ENCODE data around the gene ALG14. TPM values are rescaled to one million over a fixed set of nuclear protein-coding genes. Genes with fewer than 3 reads are reported as not detected.

ALG14 gene
- total RNA-seq, 3 donors from 2014 or later: 5.9 to 16.8 (median 11.4) TPM

DNA sequence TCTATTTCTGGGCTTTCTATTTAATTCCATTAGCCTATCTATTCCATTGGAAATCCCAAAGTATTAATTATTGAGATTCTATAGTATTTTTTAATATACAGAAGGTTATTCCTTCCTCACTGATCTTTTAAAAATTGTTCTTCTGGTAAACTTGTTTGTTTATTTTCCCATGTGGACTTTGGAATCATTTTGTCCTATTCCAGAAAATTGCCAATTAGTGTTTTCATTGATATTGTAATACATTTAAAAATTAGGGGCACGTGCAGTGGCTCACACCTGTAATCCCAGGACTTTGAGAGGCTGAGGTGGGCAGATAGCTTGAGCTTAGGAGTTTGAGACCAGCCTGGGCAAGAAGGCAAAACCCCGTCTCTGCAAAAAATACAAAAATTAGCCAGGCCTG lies 36.0 kb upstream of the ALG14 start:
- ATAC-seq (no peak), DNase-seq (no peak)
- TF ChIP-seq, protein P1, sequence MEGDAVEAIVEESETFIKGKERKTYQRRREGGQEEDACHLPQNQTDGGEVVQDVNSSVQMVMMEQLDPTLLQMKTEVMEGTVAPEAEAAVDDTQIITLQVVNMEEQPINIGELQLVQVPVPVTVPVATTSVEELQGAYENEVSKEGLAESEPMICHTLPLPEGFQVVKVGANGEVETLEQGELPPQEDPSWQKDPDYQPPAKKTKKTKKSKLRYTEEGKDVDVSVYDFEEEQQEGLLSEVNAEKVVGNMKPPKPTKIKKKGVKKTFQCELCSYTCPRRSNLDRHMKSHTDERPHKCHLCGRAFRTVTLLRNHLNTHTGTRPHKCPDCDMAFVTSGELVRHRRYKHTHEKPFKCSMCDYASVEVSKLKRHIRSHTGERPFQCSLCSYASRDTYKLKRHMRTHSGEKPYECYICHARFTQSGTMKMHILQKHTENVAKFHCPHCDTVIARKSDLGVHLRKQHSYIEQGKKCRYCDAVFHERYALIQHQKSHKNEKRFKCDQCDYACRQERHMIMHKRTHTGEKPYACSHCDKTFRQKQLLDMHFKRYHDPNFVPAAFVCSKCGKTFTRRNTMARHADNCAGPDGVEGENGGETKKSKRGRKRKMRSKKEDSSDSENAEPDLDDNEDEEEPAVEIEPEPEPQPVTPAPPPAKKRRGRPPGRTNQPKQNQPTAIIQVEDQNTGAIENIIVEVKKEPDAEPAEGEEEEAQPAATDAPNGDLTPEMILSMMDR (IDR thresholded peaks at IDR 0.05): no peak
- Histone ChIP-seq H3K36me3 (ENCODE audit: low read depth) (no peaks in the 10 kb centered on the region), H3K4me3 (no peak overlapping the region), H3K4me1 (ENCODE audit: low read depth) (no peaks in the 10 kb centered on the region), H3K9me3 (no peaks in the 10 kb centered on the region)
- intact Hi-C loops (cut with DNase I, micrococcal nuclease): no loop called here

DNA sequence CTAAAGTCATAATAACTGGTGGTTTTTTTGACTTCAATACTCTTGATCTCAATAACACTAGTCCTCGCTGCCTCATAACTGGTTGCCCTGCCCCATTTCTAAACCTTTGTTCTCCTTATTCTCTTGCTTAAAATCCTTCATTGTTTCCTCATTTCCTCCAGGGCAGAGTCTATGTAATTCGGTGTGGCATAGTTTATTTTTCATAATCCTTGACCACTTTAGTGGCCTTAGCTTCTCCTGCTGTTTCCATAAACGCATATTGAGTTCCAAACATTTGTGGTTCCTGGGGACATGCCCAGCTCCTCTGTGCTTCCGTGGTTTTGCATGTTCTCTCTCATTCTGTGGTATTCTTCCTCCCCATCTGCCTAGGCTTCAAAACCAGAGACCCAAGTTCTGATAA lies 25.4 kb upstream of the ALG14 start:
- peak; percentile 63 for ATAC-seq
- TF ChIP-seq, protein P1 (IDR thresholded peaks at IDR 0.05): no peak
- Histone ChIP-seq H3K36me3 (ENCODE audit: low read depth) (no peaks in the 10 kb centered on the region), H3K4me3 (no peak overlapping the region), H3K4me1 (ENCODE audit: low read depth) (peaks cover 7% of the 10 kb centered on the region), H3K9me3 (no peaks in the 10 kb centered on the region)
- DNase-seq: no peak
- intact Hi-C loops (cut with DNase I, micrococcal nuclease): no loop called here

DNA sequence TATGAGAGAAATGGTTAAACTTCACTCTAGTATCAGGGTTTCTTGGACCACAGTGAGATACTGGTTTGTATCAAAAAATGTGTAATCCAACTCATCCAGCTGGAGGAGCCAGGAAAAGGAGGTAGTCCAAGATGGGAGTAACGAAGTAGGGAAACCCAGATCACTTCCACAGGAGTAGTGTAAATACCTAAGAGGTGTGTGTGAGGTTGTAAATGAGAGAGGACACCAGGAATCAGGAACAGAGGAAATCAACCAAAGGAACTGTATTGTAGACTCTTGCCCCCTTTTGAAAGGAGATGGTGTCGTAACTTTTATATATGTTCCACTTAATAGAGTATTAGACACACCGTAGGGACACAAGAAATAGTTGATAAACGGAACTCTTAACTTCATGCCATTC lies 24.7 kb upstream of the ALG14 start:
- ATAC-seq (peak; percentile 54), DNase-seq (no peak)
- intact Hi-C loops (cut with DNase I, micrococcal nuclease): no loop called here
- peaks cover 7% of the 10 kb centered on the region for H3K4me1 ChIP-seq (ENCODE audit: low read depth)
- H3K9me3 ChIP-seq: no peaks in the 10 kb centered on the region
- TF ChIP-seq, protein P1 (IDR thresholded peaks at IDR 0.05): no peak
- H3K36me3 ChIP-seq (ENCODE audit: low read depth): no peaks in the 10 kb centered on the region
- H3K4me3 ChIP-seq: no peak overlapping the region

DNA sequence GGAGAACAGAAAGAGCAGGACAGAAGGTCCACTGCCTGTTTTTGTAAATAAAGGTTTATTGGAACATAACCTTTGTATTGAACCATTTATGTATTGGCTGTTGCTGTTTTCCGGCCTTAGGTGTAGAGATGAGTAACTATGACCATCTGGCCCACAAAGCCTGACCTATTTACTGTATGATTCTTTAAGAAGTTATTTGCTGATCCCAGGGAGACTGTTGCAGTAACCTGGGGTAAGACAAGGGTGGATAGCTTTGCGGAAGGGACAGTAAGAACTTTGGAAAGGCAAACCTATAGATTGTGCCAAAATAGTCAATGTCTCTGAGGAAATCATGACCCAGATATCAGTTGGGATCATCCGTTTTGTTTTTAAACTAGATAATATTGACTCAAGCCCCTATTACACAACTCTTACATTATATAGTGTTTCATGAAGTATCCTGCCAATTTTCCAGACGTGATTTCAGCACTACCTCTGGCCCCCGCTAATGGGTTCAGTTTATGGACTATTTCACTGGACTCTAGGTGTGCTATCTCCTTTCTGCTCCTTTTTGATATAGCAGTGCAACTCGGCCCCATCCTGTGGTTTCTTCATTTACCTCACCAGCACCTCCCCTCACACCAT lies 23.6 kb upstream of the ALG14 start:
- peak; percentile 68 for ATAC-seq
- intact Hi-C loops (cut with DNase I, micrococcal nuclease): no loop called here

DNA sequence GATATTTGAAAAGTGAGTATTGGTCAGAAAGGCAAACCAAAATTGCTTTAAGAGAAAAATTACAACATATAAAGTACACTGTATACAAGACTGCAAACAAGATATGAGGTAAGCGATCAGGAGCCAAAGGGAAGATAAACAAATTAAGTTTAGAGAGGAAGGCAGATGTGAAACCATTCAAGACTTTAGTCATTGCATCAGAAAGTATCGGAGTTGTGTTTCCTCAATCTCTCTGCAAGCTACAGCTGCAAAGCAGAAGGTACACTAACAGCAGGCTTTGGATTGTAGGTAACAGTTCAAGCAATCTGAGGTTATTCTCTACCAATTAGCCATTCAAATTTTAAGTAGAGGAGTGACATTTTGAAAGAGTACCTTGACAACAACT lies 23.1 kb upstream of the ALG14 start:
- ATAC-seq (peak; percentile 86), DNase-seq (no peak)
- intact Hi-C loops (cut with DNase I, micrococcal nuclease): no loop called here
- Histone ChIP-seq H3K9me3 (no peaks in the 10 kb centered on the region), H3K4me3 (peak overlapping the region; percentile 6), H3K4me1 (ENCODE audit: low read depth) (peaks cover 7% of the 10 kb centered on the region), H3K36me3 (ENCODE audit: low read depth) (no peaks in the 10 kb centered on the region)
- TF ChIP-seq, protein P1 (IDR thresholded peaks at IDR 0.05): no peak

More for the DNA sequence above, 23.6 kb upstream of the ALG14 start:
- H3K36me3 ChIP-seq (ENCODE audit: low read depth): no peaks in the 10 kb centered on the region
- no peak for DNase-seq
- no peaks in the 10 kb centered on the region for H3K9me3 ChIP-seq
- no peak overlapping the region for H3K4me3 ChIP-seq
- TF ChIP-seq, protein P1 (IDR thresholded peaks at IDR 0.05): no peak
- H3K4me1 ChIP-seq (ENCODE audit: low read depth): peaks cover 7% of the 10 kb centered on the region

DNA sequence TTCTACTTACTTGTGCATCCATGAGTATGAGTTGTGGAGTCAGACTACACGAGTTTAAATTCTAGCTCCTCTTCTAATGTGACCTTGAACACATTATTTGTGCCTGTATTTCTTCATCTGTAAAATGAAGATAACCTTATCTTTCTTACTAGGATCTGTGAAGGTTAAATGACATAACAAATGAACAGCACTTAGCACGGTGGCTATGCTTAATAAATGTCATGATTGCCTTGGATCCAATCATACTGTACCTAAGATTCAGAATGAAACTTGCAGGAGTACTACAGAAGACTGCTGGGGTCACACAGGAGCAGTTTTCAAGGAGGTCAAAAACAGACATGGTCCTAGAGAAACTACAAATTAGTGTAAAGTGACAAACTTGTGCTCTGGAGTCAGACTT lies 22.2 kb upstream of the ALG14 start:
- no peaks in the 10 kb centered on the region for H3K36me3 ChIP-seq (ENCODE audit: low read depth)
- intact Hi-C loops (cut with DNase I, micrococcal nuclease): no loop called here
- H3K4me1 ChIP-seq (ENCODE audit: low read depth): peaks cover 7% of the 10 kb centered on the region
- TF ChIP-seq, protein P1 (IDR thresholded peaks at IDR 0.05): no peak
- ATAC-seq (no peak), DNase-seq (no peak)
- no peak overlapping the region for H3K4me3 ChIP-seq
- H3K9me3 ChIP-seq: no peaks in the 10 kb centered on the region

Data from mucosa of descending colon (tissue), 3 donors.